Activated CD8-positive, alpha-beta T cell treated with anti-CD3 and anti-CD28 coated beads for 36 hours (primary cell): ENCODE data around the gene TRIP10. TPM values are rescaled to one million over a fixed set of nuclear protein-coding genes. Genes with fewer than 3 reads are reported as not detected.
"Not testable (repeated sequence)": the region's sequence is repeated elsewhere in the genome, so short reads cannot be mapped to it uniquely, and the experiment has no call there.

Source experiments
- ATAC-seq: fragments of 200-7000 bp; cut with Tn5 transposase; one replicate; pipeline ENCODE4 v1.10.0; 2021; ENCODE audit warnings: mild to moderate bottlenecking, moderate library complexity
- CTCF ChIA-PET: fragments of 350-600 bp; sonication (Branson Sonifier 250); formaldehyde crosslinking; loops from one replicate; lab custom pipeline; 2021; ENCODE audit warnings: antibody characterized with exemption; lab: Charles Lee
- POLR2A ChIA-PET: fragments of 350-600 bp; sonication (Branson Sonifier 250); formaldehyde crosslinking; loops from one replicate; lab custom pipeline; 2021; ENCODE audit warnings: antibody characterized with exemption; lab: Charles Lee
- DNase-seq: peaks from one replicate; pipeline ENCODE4 v3.0.0-alpha.2; 2020
- H3K27ac Mint-ChIP-seq: one replicate; pipeline ENCODE4 v1.8.0; 2021; ENCODE audit warnings: mild to moderate bottlenecking, mixed read lengths
- H3K27me3 Mint-ChIP-seq: one replicate; pipeline ENCODE4 v1.8.0; 2021; ENCODE audit warnings: mixed read lengths
- H3K36me3 Mint-ChIP-seq: one replicate; pipeline ENCODE4 v1.8.0; 2021; ENCODE audit warnings: low read depth, mixed read lengths
- H3K4me1 Mint-ChIP-seq: one replicate; pipeline ENCODE4 v1.8.0; 2021; ENCODE audit warnings: low read depth, mixed read lengths
- H3K4me3 Mint-ChIP-seq: one replicate; pipeline ENCODE4 v1.8.0; 2021; ENCODE audit warnings: mild to moderate bottlenecking, moderate library complexity, mixed read lengths
- H3K9me3 Mint-ChIP-seq: one replicate; pipeline ENCODE4 v1.8.0; 2021; ENCODE audit warnings: mixed read lengths
- CTCF ChIP-seq: fragments of 200-600 bp; IDR thresholded peaks from one replicate; pipeline ENCODE4 v1.8.0; 2022; ENCODE audit warnings: antibody characterized with exemption, mild to moderate bottlenecking
- intact Hi-C: fragments of 100-400 bp; cut with micrococcal nuclease; formaldehyde crosslinking; loops from one replicate; pipeline ENCODE4 v1.10.0; 2022
- total RNA-seq, 2 experiments: library from RNA; stranded (reverse); gene quantifications; one replicate each; pipeline ENCODE4 v1.2.3, GENCODE V29; 2021

The TRIP10 gene
- total RNA-seq, 2 experiments from 2014 or later: 33.8 to 34.3 TPM

- intact Hi-C loops: no loop called here
- ChIA-PET CTCF (interaction anchor here (1.0 to 1.5 kb wide), 3 partner anchors 14 to 123 kb away, joined by 3 to 5 read pairs (median 3); no protein-coding TSS in a partner anchor), POLR2A (interaction anchor here (1.0 to 1.5 kb wide), 3 partner anchors 13 to 15 kb away, joined by 3 to 5 read pairs (median 5); no protein-coding TSS in a partner anchor)
- Mint-ChIP-seq H3K4me3 (no peak overlapping the region), H3K27me3 (no peaks in the 10 kb centered on the region), H3K27ac (no peak overlapping the region), H3K4me1 (peaks cover 14% of the 10 kb centered on the region), H3K9me3 (no peaks in the 10 kb centered on the region), H3K36me3 (peaks cover 40% of the 10 kb centered on the region)
- DNase-seq: no peak
- ATAC-seq: no peak
- TF ChIP-seq CTCF: no peak
Observed at GRCh38 chr19:6754653-6755463, 15.4 kb downstream of the TRIP10 start.

GRCh38 chr19:6760606-6761005 lies 21.1 kb downstream of the TRIP10 start:
- ChIA-PET POLR2A (interaction anchor here (0.6 to 1.7 kb wide), 4 partner anchors 11 to 103 kb away, joined by 3 to 5 read pairs (median 4); partner anchors contain the start of gene VAV1), CTCF (interaction anchor here (0.8 to 1.1 kb wide), 2 partner anchors 11 to 12 kb away, joined by 3 read pairs; partner anchors contain the start of gene VAV1)
- no peaks in the 10 kb centered on the region for H3K9me3 Mint-ChIP-seq
- peaks cover 10% of the 10 kb centered on the region for H3K4me1 Mint-ChIP-seq
- peaks cover 21% of the 10 kb centered on the region for H3K36me3 Mint-ChIP-seq
- no peak for ATAC-seq
- H3K27ac Mint-ChIP-seq: no peak overlapping the region
- TF ChIP-seq CTCF: no peak
- no peaks in the 10 kb centered on the region for H3K27me3 Mint-ChIP-seq
- intact Hi-C loops: loop anchor here (10.0 kb wide), 1 partner anchor 104 kb away; no protein-coding TSS in a partner anchor
- no peak overlapping the region for H3K4me3 Mint-ChIP-seq
- no peak for DNase-seq

- H3K4me3 Mint-ChIP-seq: no peak overlapping the region
- H3K4me1 Mint-ChIP-seq: peaks cover 16% of the 10 kb centered on the region
- CTCF ChIA-PET: interaction anchor here (0.6 to 1.0 kb wide), 3 partner anchors 12 to 244 kb away, joined by 3 read pairs; partner anchors contain the start of gene VAV1
- TF ChIP-seq CTCF: no peak
- H3K36me3 Mint-ChIP-seq: peaks cover 21% of the 10 kb centered on the region
- intact Hi-C loops: loop anchor here (10.0 kb wide), 1 partner anchor 104 kb away; no protein-coding TSS in a partner anchor
- DNase-seq (peak; percentile 61), ATAC-seq (peak; percentile 75)
- POLR2A ChIA-PET: interaction anchor here (0.6 to 1.7 kb wide), 4 partner anchors 11 to 103 kb away, joined by 3 to 5 read pairs (median 4); partner anchors contain the start of gene VAV1
- no peaks in the 10 kb centered on the region for H3K27me3 Mint-ChIP-seq
- no peaks in the 10 kb centered on the region for H3K9me3 Mint-ChIP-seq
- H3K27ac Mint-ChIP-seq: no peak overlapping the region
Observed at GRCh38 chr19:6761053-6761676, 21.7 kb downstream of the TRIP10 start.

- peaks cover 22% of the 10 kb centered on the region for H3K4me1 Mint-ChIP-seq
- ChIA-PET CTCF (interaction anchor here (1.0 kb wide), 1 partner anchor 101 kb away, joined by 3 read pairs; no protein-coding TSS in a partner anchor), POLR2A (interaction anchor here (1.1 to 1.7 kb wide), 2 partner anchors 10 to 101 kb away, joined by 3 to 5 read pairs; no protein-coding TSS in a partner anchor)
- peak overlapping the region; percentile 11 for H3K27ac Mint-ChIP-seq
- H3K4me3 Mint-ChIP-seq, H3K9me3 Mint-ChIP-seq, ATAC-seq, DNase-seq, H3K27me3 Mint-ChIP-seq: not testable (repeated sequence)
- peaks cover 21% of the 10 kb centered on the region for H3K36me3 Mint-ChIP-seq
- intact Hi-C loops: loop anchor here (10.0 kb wide), 1 partner anchor 102 kb away; no protein-coding TSS in a partner anchor
Observed at GRCh38 chr19:6762253-6762797, 22.8 kb downstream of the TRIP10 start.
